GM12873 (cell line): ENCODE results near the gene BANK1.

Source experiments
- CTCF ChIP-seq: IDR thresholded peaks from 2 replicates; pipeline ENCODE4 v1.5.1; 2012; ENCODE audit warnings: low read depth, mild to moderate bottlenecking, moderate library complexity, low read length, control low read depth; ENCODE audit not compliant: insufficient read depth; ENCODE audit errors: missing control alignments

BANK1 gene

GRCh38 chr4:101942891-101943290, 152.4 kb downstream of the BANK1 start:
- TF ChIP-seq CTCF: no peak

- TF ChIP-seq CTCF: no peak
These were observed 154.1 kb downstream of the BANK1 start for GRCh38 chr4:101944649-101945048.

GRCh38 chr4:101948055-101948454, 157.5 kb downstream of the BANK1 start:
- TF ChIP-seq CTCF: no peak

GRCh38 chr4:101948951-101949350, 158.4 kb downstream of the BANK1 start:
- no peak for TF ChIP-seq CTCF

- TF ChIP-seq CTCF: no peak
These were observed 159.9 kb downstream of the BANK1 start for GRCh38 chr4:101950258-101950979.

GRCh38 chr4:101952985-101953384, 162.5 kb downstream of the BANK1 start:
- no peak for TF ChIP-seq CTCF

- TF ChIP-seq CTCF: no peak
These were observed 163.4 kb downstream of the BANK1 start for GRCh38 chr4:101953949-101954348.
